IPS-20b (cell line): ENCODE data around the gene STKLD1.
A peak's percentile ranks its signal among the peaks of the same experiment; 100 is the strongest.

Experiments used
- H3K27ac ChIP-seq: one replicate; pipeline ENCODE4 v1.5.1; 2013; ENCODE audit warnings: low read length
- H3K27me3 ChIP-seq: 2 replicates; pipeline ENCODE4 v1.6.1; 2013; ENCODE audit warnings: mild to moderate bottlenecking, low read length, inconsistent platforms; ENCODE audit not compliant: insufficient read depth
- H3K36me3 ChIP-seq: 2 replicates; pipeline ENCODE4 v1.6.1; 2013; ENCODE audit warnings: low read depth, mild to moderate bottlenecking, inconsistent platforms, low read length, moderate library complexity; ENCODE audit not compliant: insufficient read depth
- H3K4me1 ChIP-seq: 2 replicates; pipeline ENCODE4 v1.6.1; 2013; ENCODE audit warnings: mild to moderate bottlenecking, control low read depth, inconsistent platforms, low read length, moderate library complexity; ENCODE audit not compliant: insufficient read depth
- H3K4me3 ChIP-seq: 2 replicates; pipeline ENCODE4 v1.5.1; 2013; ENCODE audit warnings: mild to moderate bottlenecking, low read length, inconsistent platforms
- H3K9ac ChIP-seq: 2 replicates; pipeline ENCODE4 v1.6.1; 2013; ENCODE audit warnings: low read depth, mild to moderate bottlenecking, inconsistent platforms, low read length, moderate library complexity
- H3K9me3 ChIP-seq: 2 replicates; pipeline ENCODE4 v1.6.1; 2013; ENCODE audit warnings: mild to moderate bottlenecking, low read depth, low read length, inconsistent platforms; ENCODE audit not compliant: insufficient read depth

The STKLD1 gene

GRCh38 chr9:133356391-133357091 is 19.6 kb upstream of the STKLD1 start, which contains the start of the genes SURF1 and SURF2:
TSS of gene SURF1 (minus strand) at chr9:133356487. CDS start at chr9:133356453, 34 bp downstream.
TSS of gene SURF2 (plus strand) at chr9:133356550. CDS start at chr9:133356593, 43 bp downstream.
- Histone ChIP-seq H3K36me3 (peaks cover 57% of the 10 kb centered on the region), H3K9me3 (no peaks in the 10 kb centered on the region), H3K4me1 (no peaks in the 10 kb centered on the region), H3K27me3 (no peaks in the 10 kb centered on the region), H3K9ac (peak within 1 kb of the TSS; percentile 94), H3K27ac (no peak within 1 kb of the TSS), H3K4me3 (peak within 1 kb of the TSS; percentile 97)

GRCh38 chr9:133357656-133358055 is 18.5 kb upstream of the STKLD1 start:
- H3K4me3 ChIP-seq, result peak overlapping the region; percentile 97; the same call in 1 of the 2 replicates
- H3K27ac ChIP-seq, result no peak overlapping the region
- no peaks in the 10 kb centered on the region for H3K27me3 ChIP-seq
- H3K9ac ChIP-seq, result peak overlapping the region; percentile 79; the same call in 1 of the 2 replicates
- no peaks in the 10 kb centered on the region for H3K4me1 ChIP-seq
- no peaks in the 10 kb centered on the region for H3K9me3 ChIP-seq
- H3K36me3 ChIP-seq, result peaks cover 57% of the 10 kb centered on the region

GRCh38 chr9:133359399-133360175 is 16.6 kb upstream of the STKLD1 start:
- H3K4me3 ChIP-seq, result no peak overlapping the region
- no peak overlapping the region for H3K27ac ChIP-seq
- no peaks in the 10 kb centered on the region for H3K9me3 ChIP-seq
- H3K4me1 ChIP-seq, result no peaks in the 10 kb centered on the region
- H3K36me3 ChIP-seq, result peaks cover 63% of the 10 kb centered on the region
- H3K9ac ChIP-seq, result no peak overlapping the region
- no peaks in the 10 kb centered on the region for H3K27me3 ChIP-seq

DNA sequence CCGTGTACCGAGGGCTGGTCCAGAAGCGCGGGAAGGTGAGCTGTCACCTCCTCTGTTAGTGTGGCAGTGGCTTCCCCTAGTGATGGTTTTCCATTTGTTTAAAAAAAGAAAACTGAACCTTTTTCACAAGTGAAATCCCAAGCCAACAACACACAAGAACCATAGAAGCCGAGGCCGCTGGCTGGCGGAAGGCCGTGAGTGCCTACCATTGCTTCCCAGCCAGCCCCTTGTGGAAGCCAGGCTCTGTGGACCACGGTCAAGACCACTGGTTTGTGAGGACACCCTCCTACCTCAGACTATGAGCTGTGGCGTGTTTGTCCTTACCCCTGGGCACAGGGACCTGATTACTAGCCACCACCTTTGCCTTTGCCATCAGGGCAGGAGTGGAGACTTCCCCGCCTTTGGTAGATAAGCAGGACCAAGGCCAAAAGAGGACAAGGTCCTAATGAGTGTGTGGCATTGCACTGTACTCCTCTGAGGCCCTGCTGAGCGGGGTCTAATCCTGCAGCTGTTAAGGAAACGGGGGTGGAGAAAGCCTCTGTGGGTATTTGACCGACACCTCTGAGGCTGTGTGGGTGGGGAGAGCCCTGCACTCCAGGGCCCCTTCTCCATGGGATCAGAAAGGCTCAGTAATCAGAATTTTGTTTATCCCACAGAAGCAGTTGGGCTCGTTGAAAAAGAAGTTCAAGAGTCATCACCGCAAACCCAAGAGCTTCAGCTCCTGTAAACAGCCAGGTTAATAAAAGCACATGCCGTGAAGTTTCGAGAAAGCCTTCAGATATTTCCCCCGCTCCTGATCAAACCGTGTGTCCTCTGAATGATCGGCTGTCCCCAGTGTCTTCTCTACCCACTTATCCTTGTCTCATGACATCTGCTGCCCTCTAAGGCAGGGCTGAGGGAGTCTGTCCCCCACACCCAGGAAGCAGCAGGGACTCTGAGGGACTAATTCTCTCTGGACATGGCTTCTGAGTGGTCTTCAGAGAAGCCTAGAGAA is 15.5 kb upstream of the STKLD1 start:
- Histone ChIP-seq H3K36me3 (peaks cover 74% of the 10 kb centered on the region), H3K4me3 (no peak overlapping the region), H3K4me1 (no peaks in the 10 kb centered on the region), H3K27ac (no peak overlapping the region), H3K9ac (no peak overlapping the region), H3K9me3 (no peaks in the 10 kb centered on the region), H3K27me3 (no peaks in the 10 kb centered on the region)

DNA sequence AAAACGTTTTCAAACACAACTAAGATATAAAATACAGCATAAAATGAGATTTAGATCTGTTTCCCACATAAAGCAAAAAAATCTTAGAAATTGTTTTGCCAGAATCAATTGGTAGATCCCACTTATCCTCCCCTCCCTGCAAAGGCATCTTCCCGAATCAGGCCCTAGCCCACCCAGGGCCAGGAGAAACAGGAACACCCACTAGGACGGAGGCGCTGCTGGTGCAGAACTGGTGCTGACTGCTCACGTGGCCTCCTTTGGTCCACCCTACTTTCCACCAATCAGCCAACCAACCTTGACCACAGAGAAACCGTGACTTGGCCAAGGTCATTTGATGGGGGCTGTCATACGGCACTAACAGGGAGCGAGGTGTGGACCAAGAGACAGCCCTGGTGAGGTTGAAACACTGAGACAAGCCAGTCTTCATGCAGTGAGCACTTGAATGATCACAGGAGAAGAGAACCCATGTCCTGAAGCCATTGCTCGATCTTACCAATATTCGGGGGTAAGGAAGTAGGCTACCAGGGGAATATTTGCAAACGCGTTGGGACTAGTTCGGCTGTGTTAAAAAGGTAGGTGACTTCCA is 14.6 kb upstream of the STKLD1 start:
- Histone ChIP-seq H3K36me3 (peaks cover 83% of the 10 kb centered on the region), H3K4me1 (no peaks in the 10 kb centered on the region), H3K27me3 (no peaks in the 10 kb centered on the region), H3K9me3 (no peaks in the 10 kb centered on the region), H3K27ac (no peak overlapping the region), H3K9ac (no peak overlapping the region), H3K4me3 (no peak overlapping the region)

DNA sequence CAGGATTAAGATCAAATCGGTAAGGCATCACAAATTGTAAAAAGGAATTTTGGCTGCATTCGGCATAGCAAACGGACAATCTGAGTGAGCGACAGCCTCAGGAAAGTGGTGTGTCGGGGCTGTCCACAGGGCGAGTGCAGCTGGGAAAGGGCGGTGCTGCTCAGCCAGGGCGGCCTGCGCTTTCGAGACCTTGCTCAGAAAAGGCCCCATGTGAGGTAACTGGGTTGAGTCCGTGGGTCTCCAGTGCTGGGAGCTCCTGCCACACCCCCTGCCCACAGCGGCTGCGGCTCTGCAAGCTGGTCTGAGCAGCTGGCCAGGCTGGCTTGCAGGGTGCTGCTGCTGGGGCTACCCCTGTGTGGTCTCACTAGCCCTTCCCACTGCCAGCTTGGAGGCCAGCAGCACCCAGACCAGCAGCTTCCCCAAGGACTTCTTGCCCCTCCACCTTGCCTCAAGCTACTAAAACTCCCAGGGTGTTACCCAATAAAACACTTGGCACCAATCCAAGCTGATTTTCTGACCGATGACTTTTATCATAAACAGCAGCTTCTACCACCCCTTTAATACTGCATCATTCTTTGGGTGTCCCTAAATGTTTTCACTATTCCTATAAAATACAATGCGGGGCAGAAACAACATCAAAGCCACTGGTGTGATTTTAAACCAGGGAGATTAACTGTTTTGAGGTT is 13.7 kb upstream of the STKLD1 start:
- H3K9me3 ChIP-seq, result no peaks in the 10 kb centered on the region
- no peak overlapping the region for H3K4me3 ChIP-seq
- no peak overlapping the region for H3K27ac ChIP-seq
- no peaks in the 10 kb centered on the region for H3K4me1 ChIP-seq
- H3K9ac ChIP-seq, result no peak overlapping the region
- H3K27me3 ChIP-seq, result no peaks in the 10 kb centered on the region
- peaks cover 91% of the 10 kb centered on the region for H3K36me3 ChIP-seq

- Histone ChIP-seq H3K36me3 (peaks cover 95% of the 10 kb centered on the region), H3K4me1 (no peaks in the 10 kb centered on the region), H3K9me3 (no peaks in the 10 kb centered on the region), H3K9ac (no peak overlapping the region), H3K27me3 (no peaks in the 10 kb centered on the region), H3K4me3 (no peak overlapping the region), H3K27ac (no peak overlapping the region)
Measured at GRCh38 chr9:133366435-133366834, 9.7 kb upstream of the STKLD1 start.

DNA sequence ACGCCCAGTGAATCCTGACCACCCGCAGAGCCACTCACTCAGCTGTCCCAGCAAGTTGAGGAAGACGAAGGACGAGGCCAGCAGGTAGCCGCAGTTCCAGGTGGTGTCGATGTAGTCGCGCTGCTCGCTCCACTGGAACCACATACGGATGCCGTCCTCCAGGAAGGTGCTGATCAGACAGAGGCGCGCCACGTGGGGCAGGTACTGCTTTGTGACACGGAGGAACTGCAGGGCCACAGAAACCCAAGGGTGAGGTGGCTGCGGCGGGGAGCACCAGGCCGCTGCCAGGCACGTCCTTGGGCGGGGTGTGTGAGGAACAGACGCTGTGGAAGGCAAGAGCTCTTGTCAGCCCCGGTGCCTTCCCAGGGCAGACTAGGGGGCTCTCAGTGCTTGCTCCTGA is 8.9 kb upstream of the STKLD1 start:
- no peaks in the 10 kb centered on the region for H3K27me3 ChIP-seq
- no peak overlapping the region for H3K9ac ChIP-seq
- peaks cover 94% of the 10 kb centered on the region for H3K36me3 ChIP-seq
- no peaks in the 10 kb centered on the region for H3K9me3 ChIP-seq
- H3K4me1 ChIP-seq, result no peaks in the 10 kb centered on the region
- no peak overlapping the region for H3K27ac ChIP-seq
- H3K4me3 ChIP-seq, result no peak overlapping the region

GRCh38 chr9:133367778-133368177 is 8.4 kb upstream of the STKLD1 start:
- Histone ChIP-seq H3K36me3 (peaks cover 94% of the 10 kb centered on the region), H3K9ac (no peak overlapping the region), H3K9me3 (no peaks in the 10 kb centered on the region), H3K4me1 (no peaks in the 10 kb centered on the region; the same call in 1 of the 2 replicates), H3K4me3 (no peak overlapping the region), H3K27me3 (no peaks in the 10 kb centered on the region), H3K27ac (no peak overlapping the region)

- Histone ChIP-seq H3K27me3 (no peaks in the 10 kb centered on the region), H3K9ac (no peak overlapping the region), H3K9me3 (no peaks in the 10 kb centered on the region), H3K4me1 (no peaks in the 10 kb centered on the region; the same call in 1 of the 2 replicates), H3K4me3 (no peak overlapping the region), H3K36me3 (peaks cover 94% of the 10 kb centered on the region), H3K27ac (no peak overlapping the region)
Measured at GRCh38 chr9:133368249-133368881, 7.8 kb upstream of the STKLD1 start.
